ENCODE data around the gene SLC16A12.

Gene SLC16A12

GRCh38 chr10:89491932-89492331 lies 43.5 kb downstream of the SLC16A12 start:
- no peak overlapping the region for H3K27ac ChIP-seq
- TF ChIP-seq CTCF (conservative IDR thresholded peaks at IDR 0.05) = no peak
- no peak for TF ChIP-seq ZFX (IDR thresholded peaks at IDR 0.05)

- TF ChIP-seq CTCF (conservative IDR thresholded peaks at IDR 0.05) (no peak), ZFX (IDR thresholded peaks at IDR 0.05) (no peak)
- H3K27ac ChIP-seq = no peak overlapping the region
These were observed 44.6 kb downstream of the SLC16A12 start for GRCh38 chr10:89490596-89491335.

- no peak overlapping the region for H3K27ac ChIP-seq
- no peak for TF ChIP-seq CTCF (conservative IDR thresholded peaks at IDR 0.05)
- no peak for TF ChIP-seq ZFX (IDR thresholded peaks at IDR 0.05)
These were observed 53.1 kb downstream of the SLC16A12 start for GRCh38 chr10:89482256-89482655.

GRCh38 chr10:89481662-89482061 lies 53.7 kb downstream of the SLC16A12 start:
- no peak for TF ChIP-seq ZFX (IDR thresholded peaks at IDR 0.05)
- no peak for TF ChIP-seq CTCF (conservative IDR thresholded peaks at IDR 0.05)
- no peak overlapping the region for H3K27ac ChIP-seq

GRCh38 chr10:89479771-89480446 lies 55.5 kb downstream of the SLC16A12 start:
- H3K27ac ChIP-seq = no peak overlapping the region
- TF ChIP-seq ZFX (IDR thresholded peaks at IDR 0.05) = no peak
- no peak for TF ChIP-seq CTCF (conservative IDR thresholded peaks at IDR 0.05)

- H3K27ac ChIP-seq = no peak overlapping the region
- TF ChIP-seq CTCF (conservative IDR thresholded peaks at IDR 0.05) (no peak), ZFX (IDR thresholded peaks at IDR 0.05) (no peak)
These were observed 56.4 kb downstream of the SLC16A12 start for GRCh38 chr10:89478739-89479654.

Measured in C4-2B (cell line).